Eye (tissue), 1 donor: ENCODE measurements around the gene FMNL2.

Experiments
- DNase-seq: peaks from one replicate; pipeline ENCODE4 v3.0.0-alpha.2; 2015

Gene FMNL2

GRCh38 chr2:152534460-152535135 is 199.6 kb downstream of the FMNL2 start:
- DNase-seq: no peak

GRCh38 chr2:152537081-152537651 is 202.2 kb downstream of the FMNL2 start:
- DNase-seq: peak; percentile 70

- no peak for DNase-seq
These were observed 204.4 kb downstream of the FMNL2 start for GRCh38 chr2:152539424-152539823.

GRCh38 chr2:152541712-152542111 is 206.7 kb downstream of the FMNL2 start:
- DNase-seq: no peak

- no peak for DNase-seq
These were observed 207.5 kb downstream of the FMNL2 start for GRCh38 chr2:152542337-152542994.

- DNase-seq: peak; percentile 67
These were observed 208.1 kb downstream of the FMNL2 start for GRCh38 chr2:152542995-152543481.

DNA sequence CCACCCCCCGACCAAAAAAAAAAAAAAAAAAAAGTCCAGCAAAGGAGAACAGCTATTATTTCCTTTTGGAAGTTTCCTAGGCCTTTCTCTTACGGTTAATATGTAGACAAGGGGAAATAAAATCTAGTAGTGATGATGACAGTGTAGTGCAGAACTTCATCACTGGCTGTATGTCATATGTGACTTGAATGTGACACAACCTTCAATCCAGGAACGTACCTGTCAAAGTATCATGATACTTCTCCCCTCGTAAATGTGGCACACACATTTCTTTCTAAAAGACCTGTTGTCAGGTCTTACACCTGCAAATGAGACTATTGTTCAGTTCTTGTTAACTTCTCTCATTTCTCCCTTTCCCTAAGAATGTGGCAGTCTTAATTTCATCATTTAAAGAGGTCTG is 208.7 kb downstream of the FMNL2 start:
- no peak for DNase-seq

- no peak for DNase-seq
These were observed 209.7 kb downstream of the FMNL2 start for GRCh38 chr2:152544638-152545037.

DNA sequence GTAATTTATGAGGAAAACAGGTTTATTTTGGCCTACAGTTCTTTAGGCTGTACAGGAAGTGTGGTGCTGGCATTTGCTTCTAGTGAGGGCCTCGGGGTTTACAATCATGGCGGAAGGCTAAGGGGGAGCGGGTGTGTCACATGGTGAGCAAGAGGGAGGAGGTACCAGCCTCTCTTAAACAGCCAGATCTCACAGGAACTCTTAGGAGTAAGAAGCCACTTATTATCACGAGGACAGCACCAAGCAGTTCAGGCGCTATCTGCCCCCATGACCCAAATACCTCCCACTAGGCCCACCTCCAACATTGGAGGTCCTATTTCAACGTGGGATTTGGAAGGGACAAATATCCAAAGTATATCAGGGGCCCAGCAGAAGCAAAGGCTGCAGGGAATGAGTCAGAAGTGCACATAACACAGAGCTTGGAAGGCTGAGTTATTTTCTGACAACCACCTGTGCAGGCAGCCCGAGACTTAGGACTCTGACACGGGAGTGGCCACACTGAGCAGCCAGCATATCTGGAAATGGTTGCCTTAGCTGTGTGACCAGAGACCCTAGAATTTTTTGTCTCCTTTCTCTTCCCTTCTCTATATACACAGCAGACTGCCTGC is 211.4 kb downstream of the FMNL2 start:
- no peak for DNase-seq

- DNase-seq: no peak
These were observed 213.3 kb downstream of the FMNL2 start for GRCh38 chr2:152548111-152548875.

GRCh38 chr2:152548996-152549395 is 214.0 kb downstream of the FMNL2 start:
- no peak for DNase-seq

DNA sequence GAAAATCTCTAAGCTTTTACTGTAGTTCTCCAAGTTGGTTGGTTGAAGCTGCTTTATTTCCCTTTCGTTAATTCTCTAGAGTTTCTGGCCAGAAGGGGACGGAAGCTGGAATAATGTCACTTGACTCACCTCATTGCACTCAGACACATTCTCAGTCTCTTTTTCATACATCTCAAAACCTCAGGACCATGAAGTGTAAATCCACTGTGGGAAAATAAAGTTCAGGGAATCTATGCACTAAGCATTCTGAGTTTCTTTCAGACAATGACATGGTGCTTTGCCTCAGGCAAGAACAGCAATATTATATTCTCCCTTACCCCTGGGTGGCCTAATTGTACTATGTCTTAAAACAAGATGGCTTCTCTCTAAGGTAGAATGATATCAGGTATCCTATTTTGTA is 214.4 kb downstream of the FMNL2 start:
- no peak for DNase-seq

DNA sequence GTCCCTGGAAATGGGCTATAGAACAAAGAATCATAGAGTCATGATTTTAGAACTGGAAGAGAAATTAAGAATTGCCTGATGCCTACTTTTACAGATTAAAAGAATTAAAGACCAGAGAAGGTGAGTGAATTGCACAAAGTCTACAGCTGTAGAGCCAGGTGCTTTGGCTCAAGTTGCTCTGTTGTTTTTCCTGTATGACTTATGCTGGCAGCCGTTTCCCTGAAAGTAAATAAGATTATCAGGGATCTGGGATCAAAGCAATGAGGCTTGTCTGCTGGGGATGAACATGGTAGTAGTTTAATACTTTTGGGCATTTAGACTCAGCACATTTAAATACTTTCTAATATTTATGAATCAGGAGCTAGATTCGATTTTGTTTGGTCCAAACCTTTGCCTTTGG is 215.4 kb downstream of the FMNL2 start:
- DNase-seq: no peak

GRCh38 chr2:152552888-152553287 is 217.9 kb downstream of the FMNL2 start:
- no peak for DNase-seq

- no peak for DNase-seq
These were observed 218.5 kb downstream of the FMNL2 start for GRCh38 chr2:152553518-152553917.

DNA sequence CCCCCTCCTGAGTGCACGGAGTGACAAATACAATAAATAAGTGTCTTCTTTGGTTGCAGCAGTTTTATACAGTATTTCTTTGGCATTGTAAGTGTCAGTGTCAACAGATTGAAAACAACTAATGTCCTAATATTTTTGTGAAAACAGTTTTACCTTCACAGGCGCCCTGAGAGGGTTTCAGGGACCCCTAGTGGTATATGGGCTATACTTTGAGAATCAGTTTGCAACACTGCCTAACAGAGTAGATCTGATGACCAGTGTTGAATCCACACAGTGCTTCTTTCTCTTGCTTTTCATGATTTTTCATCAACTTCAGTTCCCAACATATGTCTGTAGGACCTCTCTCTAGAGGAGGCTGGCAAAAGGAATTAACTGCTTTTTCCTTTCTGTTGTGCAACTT is 220.1 kb downstream of the FMNL2 start:
- no peak for DNase-seq

GRCh38 chr2:152556506-152556905 is 221.5 kb downstream of the FMNL2 start:
- no peak for DNase-seq

DNA sequence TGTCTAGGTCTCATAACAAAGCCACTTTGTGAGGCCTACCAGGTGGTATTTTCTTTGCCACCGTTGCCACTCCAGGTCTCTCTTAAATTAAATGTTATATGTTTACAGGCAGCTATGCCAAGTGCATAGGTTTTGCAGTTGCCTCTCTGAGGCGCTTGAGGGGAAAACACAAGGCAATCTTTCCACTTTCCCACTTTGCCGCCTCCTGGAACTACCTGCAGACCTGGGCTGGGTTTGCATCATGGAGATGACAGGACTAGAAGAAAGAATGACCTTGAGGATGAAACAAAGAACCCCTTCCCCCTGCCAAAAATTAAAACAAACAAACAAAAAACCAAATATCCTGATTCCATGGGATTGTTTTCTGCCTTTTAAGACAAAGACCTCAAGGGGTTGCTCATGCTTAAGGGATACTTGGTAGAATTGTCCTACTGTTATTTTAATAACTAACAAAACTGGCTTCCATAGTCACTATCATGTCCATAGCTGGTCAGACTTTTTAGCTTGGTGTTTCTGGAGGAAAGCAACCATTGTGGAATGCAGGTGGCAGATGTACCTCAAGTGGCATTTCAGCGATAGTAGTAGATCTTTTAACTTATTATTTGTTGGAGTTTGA is 222.4 kb downstream of the FMNL2 start:
- DNase-seq: no peak

- no peak for DNase-seq
These were observed 223.4 kb downstream of the FMNL2 start for GRCh38 chr2:152558158-152558984.

- DNase-seq: no peak
These were observed 224.0 kb downstream of the FMNL2 start for GRCh38 chr2:152559008-152559407.

DNA sequence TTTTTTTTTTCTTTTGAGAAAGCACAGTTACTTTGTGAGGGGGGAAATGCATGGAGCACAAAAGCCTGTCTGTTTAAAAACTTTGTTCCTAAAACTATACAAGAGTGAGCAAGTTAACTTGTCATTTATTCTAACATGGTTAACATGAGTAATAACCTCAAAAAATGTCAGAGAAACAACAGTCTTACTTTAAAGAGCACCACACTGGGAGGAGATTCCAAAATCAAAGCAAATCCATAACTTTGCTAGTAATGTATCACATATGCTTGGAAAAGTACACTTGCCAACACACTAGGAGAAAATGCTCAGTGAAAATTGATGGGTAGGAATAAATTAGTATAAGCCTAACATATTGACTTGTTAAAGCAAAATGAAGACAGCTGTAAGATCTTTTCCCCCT is 225.2 kb downstream of the FMNL2 start:
- peak; percentile 61 for DNase-seq
